CD14-positive monocyte (primary cell): Measurements from ENCODE around the gene LTBP2. TPM values are rescaled to one million over a fixed set of nuclear protein-coding genes. Genes with fewer than 3 reads are reported as not detected.
A peak's percentile ranks its signal among the peaks of the same experiment; 100 is the strongest.

Source experiments
- DNase-seq, 3 donors: peaks; one replicate each; pipeline ENCODE4 v3.0.0-alpha.2; 2011 to 2022
- H2AFZ ChIP-seq: 2 replicates; pipeline ENCODE4 v1.6.0; 2012; ENCODE audit warnings: mild to moderate bottlenecking, low read depth, low read length, inconsistent platforms; ENCODE audit not compliant: insufficient read depth, poor library complexity, severe bottlenecking
- H3K27ac ChIP-seq, 2 donors: 1 replicate in 1 of 2; 2 replicates in 1 of 2; pipeline ENCODE4 v1.5.1; 2012 to 2013; ENCODE audit warnings: low read length in 2 of 2, control low read depth in 1 of 2, inconsistent platforms in 1 of 2, low read depth in 1 of 2, mild to moderate bottlenecking in 1 of 2
- H3K27me3 ChIP-seq, 2 donors: one replicate each; pipeline versions ENCODE4 v1.6.0 to v1.6.1; 2011 to 2013; ENCODE audit warnings: low read length in 2 of 2; ENCODE audit not compliant: control insufficient read depth in 2 of 2, insufficient read depth in 2 of 2
- H3K36me3 ChIP-seq, 2 donors: replicated peaks in 1 of 2; 1 replicate in 1 of 2; 2 replicates in 1 of 2; pipeline versions ENCODE4 v1.5.1 to v1.6.1; 2012 to 2013; ENCODE audit warnings: low read length in 2 of 2, control low read depth in 1 of 2, inconsistent platforms in 1 of 2, mild to moderate bottlenecking in 1 of 2; ENCODE audit not compliant: insufficient read depth in 2 of 2, control insufficient read depth in 1 of 2
- H3K4me1 ChIP-seq, 2 donors: 1 replicate in 1 of 2; 2 replicates in 1 of 2; pipeline versions ENCODE4 v1.5.1 to v1.6.1; 2012 to 2013; ENCODE audit warnings: low read length in 2 of 2, control low read depth in 1 of 2, inconsistent platforms in 1 of 2, mild to moderate bottlenecking in 1 of 2, moderate library complexity in 1 of 2; ENCODE audit not compliant: insufficient read depth in 2 of 2, control insufficient read depth in 1 of 2
- H3K4me2 ChIP-seq: replicated peaks from 2 replicates; pipeline ENCODE3; 2012; ENCODE audit warnings: low read length, moderate library complexity, mild to moderate bottlenecking; ENCODE audit not compliant: poor library complexity, severe bottlenecking; ENCODE audit errors: extremely low read depth
- H3K4me3 ChIP-seq, 3 experiments: fragments of 200-600 bp in 1 of 3; sonication (generic) in 1 of 3; replicated peaks in 1 of 3; 1 replicate in 2 of 3; 2 replicates in 1 of 3; pipeline ENCODE4 v1.5.1; 2011 to 2013; ENCODE audit warnings: low read length in 3 of 3, mild to moderate bottlenecking in 3 of 3, control low read depth in 2 of 3, low read depth in 2 of 3, inconsistent platforms in 1 of 3, moderate library complexity in 1 of 3
- H3K79me2 ChIP-seq: 2 replicates; pipeline ENCODE4 v1.6.0; 2012; ENCODE audit warnings: mild to moderate bottlenecking, control low read depth, inconsistent platforms, low read length, moderate library complexity; ENCODE audit not compliant: insufficient read depth
- H3K9ac ChIP-seq: 2 replicates; pipeline ENCODE4 v1.6.0; 2017; ENCODE audit warnings: low read length, mild to moderate bottlenecking; ENCODE audit not compliant: insufficient read depth, poor library complexity, severe bottlenecking
- H3K9me3 ChIP-seq, 2 donors: replicated peaks in 1 of 2; 1 replicate in 1 of 2; 2 replicates in 1 of 2; pipeline versions ENCODE4 v1.5.1 to v1.6.1; 2012 to 2013; ENCODE audit warnings: low read length in 2 of 2, control low read depth in 1 of 2; ENCODE audit not compliant: control insufficient read depth in 1 of 2, insufficient read depth in 1 of 2
- H4K20me1 ChIP-seq: 2 replicates; pipeline ENCODE4 v1.6.0; 2012; ENCODE audit warnings: mild to moderate bottlenecking, low read length, control low read depth, moderate library complexity; ENCODE audit not compliant: insufficient read depth
- H3K27ac Mint-ChIP-seq, 7 donors: one replicate each; pipeline ENCODE4 v1.8.0; 2020; ENCODE audit warnings: mild to moderate bottlenecking in 7 of 7, mixed read lengths in 7 of 7, moderate library complexity in 6 of 7, inconsistent platforms in 2 of 7
- H3K27me3 Mint-ChIP-seq, 3 donors: one replicate each; pipeline ENCODE4 v1.8.0; 2021 to 2022; ENCODE audit warnings: low read depth in 3 of 3, mild to moderate bottlenecking in 3 of 3, mixed read lengths in 3 of 3, moderate library complexity in 3 of 3, inconsistent platforms in 1 of 3
- H3K36me3 Mint-ChIP-seq, 2 donors: one replicate each; pipeline ENCODE4 v1.8.0; 2020; ENCODE audit warnings: mixed read lengths in 2 of 2, inconsistent platforms in 1 of 2, mild to moderate bottlenecking in 1 of 2
- H3K4me1 Mint-ChIP-seq: one replicate; pipeline ENCODE4 v1.8.0; 2020; ENCODE audit warnings: mild to moderate bottlenecking, mixed read lengths
- H3K4me3 Mint-ChIP-seq, 2 donors: one replicate each; pipeline ENCODE4 v1.8.0; 2020; ENCODE audit warnings: mild to moderate bottlenecking in 2 of 2, mixed read lengths in 2 of 2, moderate library complexity in 1 of 2
- H3K9me3 Mint-ChIP-seq, 7 donors: one replicate each; pipeline ENCODE4 v1.8.0; 2020 to 2022; ENCODE audit warnings: mixed read lengths in 7 of 7, mild to moderate bottlenecking in 6 of 7, moderate library complexity in 6 of 7, inconsistent platforms in 2 of 7
- CTCF ChIP-seq: fragments of 200-600 bp; IDR thresholded peaks from one replicate; pipeline ENCODE4 v1.8.0; 2022; ENCODE audit warnings: antibody characterized with exemption, mild to moderate bottlenecking
- WGBS: methylation state at CpG from one replicate; pipeline ENCODE4 v1.1.5; 2013; ENCODE audit warnings: missing lambda C conversion rate; ENCODE audit not compliant: insufficient coverage; 5-methylcytosine and 5-hydroxymethylcytosine counted together
- intact Hi-C, 2 donors: fragments of 100-400 bp; cut with micrococcal nuclease; formaldehyde crosslinking; loops; one replicate each; pipeline versions ENCODE4 v1.15.0 to v1.15.1; 2023
- polyA plus RNA-seq, 3 donors: library from polyadenylated mRNA; depleted of rRNA in 1 of 3; unstranded in 2 of 3; stranded (reverse) in 1 of 3; fragments of 300-500 nt in 2 of 3; fragments of >200 nt in 1 of 3; fragmentation: Illumina TruSeq in 2 of 3; gene quantifications; 1 replicate in 2 of 3; 2 replicates in 1 of 3; pipeline ENCODE4 v1.2.3, GENCODE V29; 2012 to 2021

The LTBP2 gene
- polyA plus RNA-seq, 3 donors, result 0.04 to 0.24 (median 0.11) TPM

- Mint-ChIP-seq H3K9me3 (no peaks in the 10 kb centered on the region), H3K36me3 (no peaks in the 10 kb centered on the region), H3K4me3 (no peak overlapping the region), H3K27me3 (peaks cover 2 to 12% (median 6%) of the 10 kb centered on the region in 3 donors), H3K4me1 (peaks cover 35% of the 10 kb centered on the region), H3K27ac (no peak overlapping the region)
- H3K79me2 ChIP-seq, result no peaks in the 10 kb centered on the region
- TF ChIP-seq CTCF, result no peak
- H3K27ac ChIP-seq, result no peak overlapping the region
- no peaks in the 10 kb centered on the region for H4K20me1 ChIP-seq
- H3K4me3 ChIP-seq, result no peak overlapping the region
- H3K27me3 ChIP-seq, result peaks cover 0 to 5% of the 10 kb centered on the region in 2 donors
- intact Hi-C loops, result no loop called here
- no peaks in the 10 kb centered on the region for H3K36me3 ChIP-seq
- H3K4me1 ChIP-seq, result peaks cover 29 to 46% of the 10 kb centered on the region in 2 donors
- no peaks in the 10 kb centered on the region for H3K9me3 ChIP-seq
- H3K4me2 ChIP-seq, result no peak overlapping the region
- no peak overlapping the region for H3K9ac ChIP-seq
- H2AFZ ChIP-seq, result no peak overlapping the region
- DNase-seq, result no peak
- WGBS, result 89% methylated on average over 3 of the region's 4 CpGs
Observed at GRCh38 chr14:74574090-74574433, 38.0 kb downstream of the LTBP2 start.

- no peak for TF ChIP-seq CTCF
- peaks cover 29 to 46% of the 10 kb centered on the region in 2 donors for H3K4me1 ChIP-seq
- no peak overlapping the region for H2AFZ ChIP-seq
- no peaks in the 10 kb centered on the region for H3K9me3 ChIP-seq
- 95% methylated on average over 5 of the region's 13 CpGs for WGBS
- H4K20me1 ChIP-seq, result no peaks in the 10 kb centered on the region
- H3K4me3 ChIP-seq, result no peak overlapping the region
- Mint-ChIP-seq H3K4me1 (peaks cover 35% of the 10 kb centered on the region), H3K27ac (peak overlapping the region in 1 of 7 donors; percentile 85), H3K27me3 (peaks cover 2 to 11% (median 5%) of the 10 kb centered on the region in 3 donors), H3K36me3 (no peaks in the 10 kb centered on the region), H3K9me3 (no peaks in the 10 kb centered on the region), H3K4me3 (no peak overlapping the region)
- H3K27me3 ChIP-seq, result peaks cover 0 to 5% of the 10 kb centered on the region in 2 donors
- no peak for DNase-seq
- no peak overlapping the region for H3K4me2 ChIP-seq
- H3K36me3 ChIP-seq, result no peaks in the 10 kb centered on the region
- no peak overlapping the region for H3K27ac ChIP-seq
- H3K79me2 ChIP-seq, result no peaks in the 10 kb centered on the region
- intact Hi-C loops, result no loop called here
- no peak overlapping the region for H3K9ac ChIP-seq
Observed at GRCh38 chr14:74573421-74574089, 38.5 kb downstream of the LTBP2 start.
